Measurements from ENCODE around the gene TOM1L2. TPM values are rescaled to one million over a fixed set of nuclear protein-coding genes. Genes with fewer than 3 reads are reported as not detected.

TOM1L2 gene
- total RNA-seq, 2 donors from 2014 or later, result 47.6 to 68.7 TPM

DNA sequence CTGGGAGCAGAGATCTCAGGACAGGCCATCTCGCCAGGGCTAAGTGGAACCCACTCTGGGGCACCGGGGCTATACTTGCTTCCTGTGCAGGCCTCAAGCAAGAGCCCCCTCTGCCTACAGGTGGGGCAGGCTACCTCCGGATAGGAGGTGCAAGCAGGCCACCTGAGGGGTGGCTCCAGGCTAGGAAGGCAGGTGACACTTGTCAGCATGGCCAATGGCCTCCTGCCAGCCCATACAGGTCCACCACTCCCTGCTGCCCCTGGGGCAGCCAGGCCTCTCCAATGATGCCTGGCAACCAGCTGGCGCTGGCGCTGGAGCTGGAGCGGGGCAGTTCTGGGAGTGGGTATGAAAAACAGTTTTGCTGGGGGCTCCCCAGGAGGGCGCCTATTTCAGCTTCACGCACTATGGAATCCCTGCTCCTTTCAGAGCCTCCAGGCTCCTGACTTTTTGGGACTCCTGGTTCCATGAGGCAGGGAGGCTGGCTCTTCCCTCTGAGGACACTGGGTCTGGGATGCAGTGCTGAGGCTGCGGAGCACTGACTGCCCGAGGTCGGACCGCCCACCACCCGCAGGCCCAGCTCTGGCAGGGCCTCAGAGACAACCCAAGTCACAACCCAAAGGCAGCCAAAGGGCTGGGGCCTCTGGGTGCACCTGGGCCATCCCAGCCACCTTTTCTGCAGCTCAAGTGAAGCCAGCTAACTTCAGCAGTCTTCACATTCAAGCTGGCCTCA lies 127.0 kb downstream of the TOM1L2 start:
- DNase-seq, result no peak
- TF ChIP-seq, protein P1, sequence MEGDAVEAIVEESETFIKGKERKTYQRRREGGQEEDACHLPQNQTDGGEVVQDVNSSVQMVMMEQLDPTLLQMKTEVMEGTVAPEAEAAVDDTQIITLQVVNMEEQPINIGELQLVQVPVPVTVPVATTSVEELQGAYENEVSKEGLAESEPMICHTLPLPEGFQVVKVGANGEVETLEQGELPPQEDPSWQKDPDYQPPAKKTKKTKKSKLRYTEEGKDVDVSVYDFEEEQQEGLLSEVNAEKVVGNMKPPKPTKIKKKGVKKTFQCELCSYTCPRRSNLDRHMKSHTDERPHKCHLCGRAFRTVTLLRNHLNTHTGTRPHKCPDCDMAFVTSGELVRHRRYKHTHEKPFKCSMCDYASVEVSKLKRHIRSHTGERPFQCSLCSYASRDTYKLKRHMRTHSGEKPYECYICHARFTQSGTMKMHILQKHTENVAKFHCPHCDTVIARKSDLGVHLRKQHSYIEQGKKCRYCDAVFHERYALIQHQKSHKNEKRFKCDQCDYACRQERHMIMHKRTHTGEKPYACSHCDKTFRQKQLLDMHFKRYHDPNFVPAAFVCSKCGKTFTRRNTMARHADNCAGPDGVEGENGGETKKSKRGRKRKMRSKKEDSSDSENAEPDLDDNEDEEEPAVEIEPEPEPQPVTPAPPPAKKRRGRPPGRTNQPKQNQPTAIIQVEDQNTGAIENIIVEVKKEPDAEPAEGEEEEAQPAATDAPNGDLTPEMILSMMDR (IDR thresholded peaks at IDR 0.05), result no peak
- peaks cover 10% of the 10 kb centered on the region for H3K4me1 ChIP-seq
- no peaks in the 10 kb centered on the region for H3K9me3 ChIP-seq
- no peak overlapping the region for H3K4me3 ChIP-seq
- H3K27me3 ChIP-seq, result no peaks in the 10 kb centered on the region
- no peak overlapping the region for H3K27ac ChIP-seq
- H3K36me3 ChIP-seq, result no peaks in the 10 kb centered on the region
- intact Hi-C loops (cut with DNase I), result no loop called here
- no peak overlapping the region for H3K9ac ChIP-seq (ENCODE audit: low read depth in 2 of 2, low read length in 2 of 2)

DNA sequence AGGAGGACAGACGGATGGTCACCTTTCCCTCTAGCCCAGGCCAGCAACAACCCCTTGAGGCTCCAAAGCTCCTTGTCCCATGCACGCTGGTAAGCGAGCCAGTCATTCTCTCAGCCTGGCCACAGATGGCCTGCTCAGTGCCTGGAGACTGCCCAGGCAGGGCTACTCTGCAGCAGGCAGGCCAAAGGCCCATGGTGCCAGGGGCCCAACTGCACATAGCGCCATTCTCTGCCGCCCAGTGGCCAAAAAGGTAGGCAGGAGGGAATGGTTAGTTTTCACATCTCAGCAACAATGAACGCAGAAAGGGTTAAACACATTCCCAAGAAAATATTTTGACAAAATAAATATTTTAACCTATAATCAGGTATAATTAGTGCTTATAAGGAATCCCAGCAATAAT lies 127.7 kb downstream of the TOM1L2 start:
- Histone ChIP-seq H3K4me3 (no peak overlapping the region), H3K9me3 (no peaks in the 10 kb centered on the region), H3K36me3 (no peaks in the 10 kb centered on the region), H3K9ac (ENCODE audit: low read depth in 2 of 2, low read length in 2 of 2) (no peak overlapping the region), H3K4me1 (peaks cover 11% of the 10 kb centered on the region), H3K27ac (no peak overlapping the region), H3K27me3 (no peaks in the 10 kb centered on the region)
- DNase-seq, result no peak
- TF ChIP-seq, protein P1 (IDR thresholded peaks at IDR 0.05), result no peak
- intact Hi-C loops (cut with DNase I), result no loop called here

DNA sequence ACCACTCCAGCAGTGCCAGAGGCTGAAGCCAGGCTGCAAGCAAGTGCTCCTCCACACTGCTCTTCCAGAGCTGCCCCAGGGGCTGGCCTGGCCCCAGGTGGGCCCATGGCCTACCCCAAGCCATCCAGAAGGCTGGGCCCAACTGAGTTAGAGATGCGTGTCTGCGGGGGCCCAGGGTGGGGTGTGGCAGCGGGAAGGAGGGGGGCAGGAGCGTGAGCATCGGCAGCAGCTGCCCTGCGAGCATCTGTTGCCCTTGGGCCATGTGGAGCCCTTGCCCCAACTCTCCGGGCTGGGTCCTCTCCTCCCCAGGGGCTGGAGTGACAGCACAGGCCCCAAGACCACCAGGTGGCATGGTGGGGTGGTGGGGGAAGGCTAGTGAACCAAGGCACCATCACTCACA lies 128.1 kb downstream of the TOM1L2 start:
- Histone ChIP-seq H3K27me3 (no peaks in the 10 kb centered on the region), H3K9me3 (no peaks in the 10 kb centered on the region), H3K4me1 (peaks cover 11% of the 10 kb centered on the region), H3K36me3 (no peaks in the 10 kb centered on the region), H3K4me3 (no peak overlapping the region), H3K9ac (ENCODE audit: low read depth in 2 of 2, low read length in 2 of 2) (no peak overlapping the region), H3K27ac (no peak overlapping the region)
- TF ChIP-seq, protein P1 (IDR thresholded peaks at IDR 0.05), result no peak
- intact Hi-C loops (cut with DNase I), result no loop called here
- no peak for DNase-seq

DNA sequence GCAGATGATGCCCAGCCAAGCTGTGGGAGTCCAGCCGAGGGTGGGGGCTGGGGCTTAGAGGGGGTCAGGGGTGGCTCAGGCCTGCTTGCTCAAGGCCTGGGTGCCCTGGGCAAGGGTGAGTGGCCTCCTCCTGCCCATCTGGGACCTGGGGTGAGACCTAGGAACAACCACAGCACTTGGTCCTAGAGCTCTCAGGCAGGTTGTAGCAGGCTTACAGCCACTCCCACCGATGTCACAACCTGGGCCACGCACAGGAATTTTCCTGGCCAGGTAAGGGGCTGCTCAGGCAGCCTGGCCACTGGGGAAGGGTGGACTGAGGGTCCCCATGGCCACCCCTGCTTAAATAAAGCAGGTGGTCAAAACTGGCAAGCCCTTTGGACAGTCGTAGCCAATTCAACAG lies 129.1 kb downstream of the TOM1L2 start:
- intact Hi-C loops (cut with DNase I), result no loop called here

DNA sequence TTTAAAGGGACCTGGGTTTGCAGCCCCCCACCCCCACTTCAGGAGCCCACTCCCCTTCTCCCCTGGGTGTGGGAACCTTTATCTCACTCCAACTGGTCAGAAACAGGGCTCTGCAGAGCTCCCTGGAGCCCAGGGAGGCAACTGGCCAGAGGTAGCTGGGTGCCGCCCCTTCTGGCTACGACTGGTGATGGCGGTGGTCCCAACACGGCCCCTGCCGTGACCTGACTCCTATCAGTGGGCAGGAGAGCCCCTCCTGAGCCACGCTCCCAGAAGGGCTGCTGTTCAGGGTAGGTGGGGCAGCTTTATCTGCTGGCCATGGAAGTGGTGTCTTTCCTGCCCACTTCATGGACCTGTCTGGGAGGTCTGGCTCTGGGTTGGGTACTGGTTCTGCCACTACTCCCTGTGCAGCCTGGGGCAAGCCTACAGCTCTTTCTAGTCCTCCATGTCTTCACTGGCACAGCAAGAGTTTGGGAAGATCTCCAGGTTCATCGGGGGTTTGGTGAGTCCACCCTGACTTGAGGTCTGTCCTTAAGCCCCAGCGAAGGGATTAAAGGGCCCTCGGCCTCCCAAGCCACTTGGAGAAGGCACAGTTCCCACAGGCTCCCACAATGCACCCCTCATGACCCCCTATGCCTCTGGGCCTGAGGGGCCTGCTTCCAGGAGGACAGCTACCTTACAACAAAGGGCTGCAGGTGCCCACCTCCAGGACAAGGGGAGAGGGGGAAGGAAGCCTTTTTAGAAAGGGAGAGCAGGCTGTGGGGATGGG lies 129.9 kb downstream of the TOM1L2 start:
- intact Hi-C loops (cut with DNase I), result no loop called here
- Histone ChIP-seq H3K27ac (no peak overlapping the region), H3K4me3 (no peak overlapping the region), H3K9me3 (no peaks in the 10 kb centered on the region), H3K4me1 (peaks cover 24% of the 10 kb centered on the region), H3K36me3 (no peaks in the 10 kb centered on the region), H3K27me3 (no peaks in the 10 kb centered on the region), H3K9ac (ENCODE audit: low read depth in 2 of 2, low read length in 2 of 2) (no peak overlapping the region)
- no peak for DNase-seq
- TF ChIP-seq, protein P1 (IDR thresholded peaks at IDR 0.05), result no peak

More for the DNA sequence above, 129.1 kb downstream of the TOM1L2 start:
- TF ChIP-seq, protein P1 (IDR thresholded peaks at IDR 0.05), result no peak
- Histone ChIP-seq H3K9me3 (no peaks in the 10 kb centered on the region), H3K4me1 (peaks cover 17% of the 10 kb centered on the region), H3K9ac (ENCODE audit: low read depth in 2 of 2, low read length in 2 of 2) (no peak overlapping the region), H3K27me3 (no peaks in the 10 kb centered on the region), H3K27ac (no peak overlapping the region), H3K4me3 (no peak overlapping the region), H3K36me3 (no peaks in the 10 kb centered on the region)
- no peak for DNase-seq

Measured in colonic mucosa (tissue), 4 donors.